Epithelial cell of proximal tubule (primary cell): ENCODE results near the gene CD200. TPM values are rescaled to one million over a fixed set of nuclear protein-coding genes. Genes with fewer than 3 reads are reported as not detected.
A peak's percentile ranks its signal among the peaks of the same experiment; 100 is the strongest.

Experiments
- DNase-seq: peaks from one replicate; pipeline ENCODE4 v3.0.0-alpha.2; 2011; ENCODE audit warnings: low read depth
- H3K4me3 ChIP-seq: 2 replicates; pipeline ENCODE4 v1.5.1; 2011; ENCODE audit warnings: low read depth, mild to moderate bottlenecking, low read length
- CTCF ChIP-seq: conservative IDR thresholded peaks from 2 replicates; pipeline ENCODE4 v1.5.1; 2012; ENCODE audit warnings: low read depth, mild to moderate bottlenecking, low read length
- total RNA-seq: library from RNA; depleted of rRNA; stranded (reverse); fragments of >200 nt; gene quantifications from 2 replicates; pipeline ENCODE4 v1.2.3, GENCODE V29; 2015

CD200 gene
- total RNA-seq, 1 donor from 2014 or later, result 3.8 TPM

DNA sequence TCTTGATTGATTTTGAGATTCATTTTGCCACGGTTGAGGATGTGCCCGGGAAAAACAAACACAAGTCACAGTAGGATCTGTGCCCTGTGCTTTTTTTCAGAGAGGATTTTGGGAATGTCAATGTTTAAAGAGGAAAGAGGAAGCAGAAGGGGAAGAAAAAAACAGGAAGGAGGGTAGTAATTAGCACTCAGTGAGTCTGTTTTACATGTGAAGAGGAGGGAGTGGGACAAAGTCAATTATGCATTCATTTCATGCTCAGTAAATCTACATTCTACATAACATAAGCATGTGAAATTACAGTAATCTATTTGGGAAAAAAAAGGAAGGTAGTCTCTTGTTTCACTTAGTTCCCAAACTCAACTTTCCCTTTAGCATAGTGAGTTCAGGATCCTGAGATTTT lies 18.3 kb upstream of the CD200 start:
- DNase-seq, result no peak
- no peak overlapping the region for H3K4me3 ChIP-seq
- no peak for TF ChIP-seq CTCF

GRCh38 chr3:112315791-112316190 lies 17.2 kb upstream of the CD200 start:
- no peak overlapping the region for H3K4me3 ChIP-seq
- no peak for TF ChIP-seq CTCF
- no peak for DNase-seq

DNA sequence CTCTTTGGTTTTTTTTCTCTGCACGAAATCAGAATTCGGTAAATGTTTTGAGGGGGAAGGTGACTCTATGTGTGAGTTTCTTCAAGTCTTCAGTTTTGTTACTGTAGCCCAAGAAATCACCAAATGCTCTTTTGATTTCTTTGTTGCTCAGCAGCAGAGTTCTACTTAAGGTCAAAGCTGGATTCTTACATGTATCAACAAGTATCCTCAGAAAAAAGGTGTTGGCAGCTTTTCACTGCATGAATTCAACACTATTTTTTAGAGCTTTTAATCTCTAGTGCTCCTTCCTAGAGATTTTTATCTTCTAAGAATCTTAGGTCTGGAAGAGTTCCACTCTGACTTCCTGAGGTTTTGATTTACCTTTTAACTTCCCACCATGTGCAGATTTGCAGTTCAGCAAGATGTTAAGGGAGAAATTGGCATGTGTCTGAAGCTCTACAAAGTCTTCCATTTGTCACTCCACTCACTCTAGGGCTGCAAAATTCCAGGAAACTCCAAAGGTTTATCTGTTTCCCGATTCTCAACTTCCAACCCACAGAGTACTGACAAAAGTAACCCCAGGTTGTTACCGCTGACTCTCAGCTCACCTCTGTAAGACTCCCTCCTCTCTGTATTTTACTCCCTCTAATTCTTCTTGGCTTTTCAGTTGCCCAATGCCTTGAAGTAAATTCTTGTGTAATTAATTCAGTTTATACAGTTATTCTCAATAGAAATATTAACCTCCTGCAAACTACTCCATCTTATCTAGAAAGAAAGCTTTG lies 13.3 kb upstream of the CD200 start:
- no peak overlapping the region for H3K4me3 ChIP-seq
- DNase-seq, result no peak
- TF ChIP-seq CTCF, result no peak

DNA sequence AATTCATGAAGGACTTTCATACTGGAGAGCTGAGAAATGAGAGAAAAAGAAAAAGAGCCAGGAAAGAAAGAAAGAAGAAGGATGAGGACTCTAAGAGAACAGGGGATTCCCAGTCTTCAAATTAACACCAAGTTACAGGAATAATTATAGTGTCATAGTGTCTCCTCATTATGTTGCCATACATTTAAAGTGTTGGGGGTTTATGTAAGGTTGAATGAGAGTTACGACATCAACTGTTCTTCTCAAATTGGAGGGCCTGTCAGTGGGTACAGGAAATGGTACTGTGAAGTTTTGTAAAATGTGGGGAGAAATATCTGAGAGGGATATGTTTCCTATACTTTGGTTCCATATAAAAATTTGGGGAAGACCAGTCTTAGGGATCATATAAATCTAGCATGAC lies 12.3 kb upstream of the CD200 start:
- DNase-seq, result no peak
- TF ChIP-seq CTCF, result no peak
- H3K4me3 ChIP-seq, result no peak overlapping the region

DNA sequence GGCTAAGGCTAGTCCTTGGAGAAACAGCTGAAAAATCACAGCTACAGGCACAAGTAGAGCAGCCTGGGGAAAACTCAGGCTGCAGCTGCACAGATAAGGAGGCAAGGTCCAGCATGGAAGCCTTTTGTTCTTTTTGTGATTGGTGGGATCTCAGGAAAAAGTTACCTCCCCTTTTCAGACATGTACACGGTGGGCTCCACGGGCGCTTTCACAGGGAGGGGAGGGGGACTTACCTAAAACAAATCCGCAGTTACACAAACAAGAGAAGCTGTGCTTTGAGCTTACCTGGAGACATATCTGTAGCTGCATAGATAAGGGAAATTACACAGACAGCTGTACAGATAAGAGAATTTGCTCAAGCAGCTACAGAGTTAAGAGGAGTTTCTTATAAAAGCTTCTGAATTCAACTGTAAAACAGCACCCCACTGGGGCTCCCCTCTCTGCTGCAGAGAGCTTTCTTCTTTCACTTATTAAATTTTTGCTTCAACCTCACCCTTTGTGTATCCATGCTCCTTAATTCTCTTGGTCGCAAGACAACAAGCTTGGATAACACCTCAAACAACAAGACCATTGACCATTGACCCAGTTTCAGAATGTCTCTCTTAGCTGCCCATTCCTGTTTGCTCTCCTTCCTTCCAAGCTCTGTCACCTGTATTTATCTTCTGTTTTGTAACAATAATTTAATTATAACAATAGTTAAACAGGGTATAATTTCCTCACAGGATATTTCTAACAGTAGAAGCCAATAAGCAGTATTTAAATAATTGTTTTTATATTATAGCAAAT lies 10.9 kb upstream of the CD200 start:
- no peak overlapping the region for H3K4me3 ChIP-seq
- no peak for TF ChIP-seq CTCF
- no peak for DNase-seq

GRCh38 chr3:112327371-112327951 lies 5.5 kb upstream of the CD200 start:
- TF ChIP-seq CTCF, result peak; percentile 74
- no peak for DNase-seq
- no peak overlapping the region for H3K4me3 ChIP-seq
